ENCODE results near the gene PIK3C2G. TPM values are rescaled to one million over a fixed set of nuclear protein-coding genes. Genes with fewer than 3 reads are reported as not detected.

Gene PIK3C2G
- total and polyA plus RNA-seq, 10 of the 15 experiments (the other 5 are each of a cell fraction or from before 2014, with no cell fraction given): not detected

GRCh38 chr12:18270958-18271460, 9.7 kb downstream of the PIK3C2G start:
- Histone ChIP-seq H3K27me3 (replicated peaks in 1 of 2; ENCODE audit: control insufficient read depth in 2 of 2, insufficient read depth in 2 of 2, low read length in 1 of 2) (no peaks in the 10 kb centered on the region; a peak in 1 of 4 replicates), H3K4me1 (ENCODE audit: control insufficient read depth, insufficient read depth, low read length) (no peaks in the 10 kb centered on the region), H3K4me3 (no peak overlapping the region), H3K9ac (ENCODE audit: control insufficient read depth, insufficient read depth, low read length) (no peak overlapping the region), H3K36me3 (ENCODE audit: control insufficient read depth in 2 of 2, insufficient read depth in 2 of 2, low read length in 1 of 2) (no peaks in the 10 kb centered on the region), H3K4me2 (ENCODE audit: control insufficient read depth, insufficient read depth) (no peak overlapping the region), H2AFZ (ENCODE audit: control insufficient read depth, low read depth, low read length) (no peak overlapping the region), H3K27ac (ENCODE audit: control insufficient read depth, insufficient read depth) (no peak overlapping the region), H3K79me2 (ENCODE audit: control insufficient read depth, insufficient read depth, low read length) (no peaks in the 10 kb centered on the region), H4K20me1 (ENCODE audit: control insufficient read depth, insufficient read depth) (no peaks in the 10 kb centered on the region), H3K9me3 (replicated peaks; ENCODE audit: control insufficient read depth, insufficient read depth, low read length) (no peaks in the 10 kb centered on the region)
- in situ Hi-C loops (cut with MboI): no loop called here
- no peak for DNase-seq (ENCODE audit: low read depth, low spot score)
- ChIA-PET CTCF (no interaction called here), SMC1A (ENCODE audit: uncharacterized antibody, unreplicated experiment) (no interaction called here), POLR2A (no interaction called here), RAD21 (ENCODE audit: unreplicated experiment) (no interaction called here)
- ATAC-seq: no peak
- FAIRE-seq: no peak
- BruUV-seq (replicated peaks): no TSS peak
- TF ChIP-seq POLR2AphosphoS2 (IDR thresholded peaks at IDR 0.05; ENCODE audit: low read depth, low read length) (no peak), STAT3 (IDR thresholded peaks at IDR 0.05; ENCODE audit: low read depth, low read length) (no peak), GABPA (IDR thresholded peaks at IDR 0.05; ENCODE audit: low read depth) (no peak), RELA (IDR thresholded peaks at IDR 0.05; ENCODE audit: borderline replicate concordance, partially characterized antibody) (no peak)
- TF ChIP-seq, protein P1, sequence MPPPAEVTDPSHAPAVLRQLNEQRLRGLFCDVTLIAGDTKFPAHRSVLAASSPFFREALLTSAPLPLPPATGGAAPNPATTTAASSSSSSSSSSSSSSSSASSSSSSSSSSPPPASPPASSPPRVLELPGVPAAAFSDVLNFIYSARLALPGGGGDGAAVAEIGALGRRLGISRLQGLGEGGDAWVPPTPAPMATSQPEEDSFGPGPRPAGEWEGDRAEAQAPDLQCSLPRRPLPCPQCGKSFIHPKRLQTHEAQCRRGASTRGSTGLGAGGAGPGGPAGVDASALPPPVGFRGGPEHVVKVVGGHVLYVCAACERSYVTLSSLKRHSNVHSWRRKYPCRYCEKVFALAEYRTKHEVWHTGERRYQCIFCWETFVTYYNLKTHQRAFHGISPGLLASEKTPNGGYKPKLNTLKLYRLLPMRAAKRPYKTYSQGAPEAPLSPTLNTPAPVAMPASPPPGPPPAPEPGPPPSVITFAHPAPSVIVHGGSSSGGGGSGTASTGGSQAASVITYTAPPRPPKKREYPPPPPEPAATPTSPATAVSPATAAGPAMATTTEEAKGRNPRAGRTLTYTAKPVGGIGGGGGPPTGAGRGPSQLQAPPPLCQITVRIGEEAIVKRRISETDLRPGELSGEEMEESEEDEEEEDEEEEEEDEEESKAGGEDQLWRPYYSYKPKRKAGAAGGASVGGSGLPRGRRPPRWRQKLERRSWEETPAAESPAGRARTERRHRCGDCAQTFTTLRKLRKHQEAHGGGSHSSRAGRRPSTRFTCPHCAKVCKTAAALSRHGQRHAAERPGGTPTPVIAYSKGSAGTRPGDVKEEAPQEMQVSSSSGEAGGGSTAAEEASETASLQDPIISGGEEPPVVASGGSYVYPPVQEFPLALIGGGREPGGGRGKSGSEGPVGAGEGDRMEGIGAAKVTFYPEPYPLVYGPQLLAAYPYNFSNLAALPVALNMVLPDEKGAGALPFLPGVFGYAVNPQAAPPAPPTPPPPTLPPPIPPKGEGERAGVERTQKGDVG (CRISPR knock-in tag; IDR thresholded peaks at IDR 0.05): no peak
- WGBS (ENCODE audit: insufficient coverage, insufficient replicate concordance, low lambda C conversion rate, missing lambda C conversion rate): 30% methylated on average over 3 of the region's 3 CpGs
- intact Hi-C loops (cut with micrococcal nuclease; ENCODE audit: unreplicated experiment): no loop called here

All from GM12878 (cell line).